NCI-H1105 (cell line): ENCODE measurements around the gene PCSK5.
A peak's percentile ranks its signal among the peaks of the same experiment; 100 is the strongest.

ENCODE experiments used
- DNase-seq: peaks from one replicate; lab custom pipeline; 2025; lab: John Stamatoyannopoulos, UW

The PCSK5 gene

GRCh38 chr9:75921391-75922127 is 31.1 kb downstream of the PCSK5 start:
- no peak for DNase-seq

DNA sequence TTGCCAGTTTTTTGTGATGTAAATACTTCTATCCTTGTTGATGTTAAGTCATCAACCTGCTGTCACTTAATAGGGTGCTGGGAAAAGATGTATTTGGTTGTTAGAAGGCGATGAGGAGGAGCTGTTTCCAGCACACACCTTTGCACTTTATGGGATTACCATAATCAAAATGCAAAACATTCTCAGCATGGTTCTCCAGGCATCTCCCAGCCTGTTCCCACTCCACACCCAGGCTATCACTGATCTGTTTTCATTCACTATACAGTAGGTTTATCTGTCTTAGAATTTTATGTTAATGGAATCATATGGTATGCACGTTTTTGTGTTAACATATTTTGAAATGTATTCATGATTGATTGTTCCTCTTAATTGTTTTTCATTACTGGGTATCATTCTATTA is 35.9 kb downstream of the PCSK5 start:
- no peak for DNase-seq

DNA sequence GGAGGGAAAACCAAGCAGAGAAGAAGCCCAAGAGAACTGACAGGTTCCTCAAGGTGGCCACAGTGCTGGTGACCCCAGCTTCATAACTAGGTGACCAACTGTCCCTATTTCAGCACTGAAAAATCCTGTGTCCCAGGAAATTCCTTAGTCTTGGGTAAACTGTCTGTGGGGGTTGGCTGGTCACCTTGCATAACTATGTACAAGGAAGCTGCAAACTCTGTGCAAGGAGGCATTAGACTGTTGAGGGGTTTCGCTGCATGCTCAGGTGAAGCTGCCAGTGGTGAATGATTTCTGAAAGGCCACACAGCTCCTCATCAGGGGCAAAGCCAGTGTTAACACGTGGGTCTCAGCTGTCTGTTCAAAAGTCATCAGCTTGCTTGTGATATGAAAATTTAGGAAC is 36.9 kb downstream of the PCSK5 start:
- DNase-seq: no peak

DNA sequence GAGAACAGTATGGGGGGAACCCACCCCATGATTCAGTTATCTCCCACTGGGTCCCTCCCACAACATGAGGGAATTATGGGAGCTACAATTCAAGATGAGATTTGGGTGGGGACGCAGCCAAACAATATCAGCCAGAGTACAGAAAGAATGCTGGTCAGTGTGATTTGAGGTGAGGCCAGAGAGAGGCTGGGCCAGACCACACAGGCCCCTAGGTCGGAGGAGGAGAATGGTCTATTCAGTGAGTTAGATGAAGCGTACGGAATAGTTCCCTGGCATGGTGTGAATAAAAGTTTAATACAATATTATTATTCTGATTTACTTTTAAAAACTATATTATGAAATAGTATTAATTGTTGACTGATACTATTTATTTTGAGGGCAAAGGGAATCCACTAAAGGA is 39.7 kb downstream of the PCSK5 start:
- DNase-seq: no peak

DNA sequence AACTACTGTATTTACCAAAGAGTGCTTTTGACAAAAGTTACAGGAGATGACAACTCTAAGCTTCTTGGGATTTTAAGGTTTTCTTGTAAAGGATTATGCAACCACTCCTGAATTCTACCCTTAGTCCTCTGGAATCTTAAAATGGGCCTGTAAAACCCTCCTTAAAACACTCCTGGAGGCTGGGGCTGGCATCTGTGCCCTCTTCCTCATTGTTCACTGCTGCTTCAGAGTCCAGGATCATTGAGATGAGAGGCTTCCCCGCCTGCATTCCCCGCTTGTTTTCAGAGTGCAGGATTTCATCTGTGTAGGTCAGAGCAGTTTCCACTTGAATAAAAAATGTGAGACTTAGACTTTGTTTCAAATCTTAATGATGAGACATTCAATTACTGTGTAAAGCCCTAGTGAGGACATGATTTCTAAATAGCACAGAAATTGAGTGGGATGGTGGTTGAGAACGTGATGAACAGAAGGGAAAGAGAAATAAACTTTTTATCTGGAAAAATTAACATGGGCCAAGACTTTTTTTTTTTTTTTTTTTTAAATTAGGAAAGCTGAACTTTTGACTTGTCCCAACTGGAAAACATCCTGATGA is 40.4 kb downstream of the PCSK5 start:
- DNase-seq: no peak

GRCh38 chr9:75933982-75934381 is 43.5 kb downstream of the PCSK5 start:
- DNase-seq: no peak

DNA sequence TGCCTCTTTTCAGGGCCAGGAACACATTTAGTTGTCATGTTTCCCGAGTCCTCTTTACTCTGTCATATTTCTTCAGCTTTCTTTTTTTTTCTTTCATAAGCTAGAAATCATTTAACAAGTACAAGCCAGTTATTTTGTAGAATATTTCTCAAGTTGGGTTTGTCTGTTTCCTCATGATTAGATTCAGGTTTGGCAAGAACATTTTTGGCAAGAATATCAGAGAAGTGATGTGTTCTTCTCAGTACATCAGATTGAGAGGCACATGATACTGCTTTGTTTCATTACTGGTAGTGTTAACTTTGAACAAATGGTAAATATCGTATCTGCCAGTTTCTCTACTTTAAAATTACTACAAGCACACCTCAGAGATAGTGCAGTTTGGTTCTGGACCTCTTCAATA is 45.1 kb downstream of the PCSK5 start:
- no peak for DNase-seq

- no peak for DNase-seq
These were observed 47.2 kb downstream of the PCSK5 start for GRCh38 chr9:75937521-75938258.

GRCh38 chr9:75938946-75939345 is 48.5 kb downstream of the PCSK5 start:
- no peak for DNase-seq

GRCh38 chr9:75939536-75940111 is 49.2 kb downstream of the PCSK5 start:
- no peak for DNase-seq

GRCh38 chr9:75941066-75941465 is 50.6 kb downstream of the PCSK5 start:
- DNase-seq: no peak

DNA sequence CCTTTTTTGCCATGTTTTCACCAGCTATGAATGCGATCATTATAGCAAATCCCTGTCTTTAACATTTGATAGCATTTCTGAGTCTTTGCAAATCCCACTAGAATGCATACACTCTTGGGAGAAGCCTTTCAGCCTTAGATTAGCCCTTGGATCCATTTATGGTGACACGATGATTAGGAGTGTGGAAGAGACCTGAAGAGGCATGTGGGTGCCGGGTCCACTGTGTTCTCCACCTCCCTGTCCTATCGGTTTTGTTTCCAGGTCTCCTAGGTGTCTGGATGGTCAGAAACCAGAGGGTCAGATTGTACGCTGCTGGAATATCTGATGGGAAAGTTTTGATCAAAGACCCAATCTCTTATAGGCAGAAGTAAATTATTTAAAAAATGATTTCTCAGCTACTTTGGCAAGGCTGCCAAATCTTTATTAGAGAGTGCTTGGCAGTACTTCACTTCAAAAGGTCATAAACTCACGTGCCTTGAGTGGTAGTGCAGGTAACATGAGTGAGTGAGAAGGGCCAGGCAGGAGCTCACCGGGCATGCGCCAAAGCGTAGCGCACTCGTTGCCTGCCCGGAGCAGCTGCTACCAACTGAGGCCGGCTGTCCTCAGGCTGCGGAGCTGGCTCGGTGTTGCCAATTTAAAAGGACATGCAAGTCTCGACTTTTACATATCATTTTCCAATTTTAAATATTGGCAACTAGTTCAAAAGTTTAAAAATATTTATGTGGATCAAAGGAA is 51.3 kb downstream of the PCSK5 start:
- no peak for DNase-seq

GRCh38 chr9:75946766-75947165 is 56.3 kb downstream of the PCSK5 start:
- DNase-seq: no peak

DNA sequence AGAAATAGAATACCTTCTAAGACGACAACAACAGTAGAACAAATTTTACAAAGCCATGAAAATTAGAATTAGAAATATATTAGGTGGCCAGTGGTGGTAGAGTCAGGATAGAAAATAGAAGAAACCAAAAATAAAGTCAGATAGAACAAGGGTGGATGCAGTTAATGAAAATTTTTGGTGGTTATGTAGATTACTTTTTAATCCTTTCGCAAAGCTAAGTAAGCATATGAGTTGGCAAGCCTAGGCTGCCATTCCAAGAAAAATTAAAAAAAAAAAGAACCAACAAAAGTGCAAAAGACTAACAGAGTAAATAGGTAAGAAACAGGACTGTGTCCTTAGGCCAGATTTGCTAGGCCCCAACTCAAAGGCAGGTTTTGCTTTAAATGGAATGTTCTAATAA is 56.8 kb downstream of the PCSK5 start:
- no peak for DNase-seq

GRCh38 chr9:75950998-75951397 is 60.5 kb downstream of the PCSK5 start:
- no peak for DNase-seq

DNA sequence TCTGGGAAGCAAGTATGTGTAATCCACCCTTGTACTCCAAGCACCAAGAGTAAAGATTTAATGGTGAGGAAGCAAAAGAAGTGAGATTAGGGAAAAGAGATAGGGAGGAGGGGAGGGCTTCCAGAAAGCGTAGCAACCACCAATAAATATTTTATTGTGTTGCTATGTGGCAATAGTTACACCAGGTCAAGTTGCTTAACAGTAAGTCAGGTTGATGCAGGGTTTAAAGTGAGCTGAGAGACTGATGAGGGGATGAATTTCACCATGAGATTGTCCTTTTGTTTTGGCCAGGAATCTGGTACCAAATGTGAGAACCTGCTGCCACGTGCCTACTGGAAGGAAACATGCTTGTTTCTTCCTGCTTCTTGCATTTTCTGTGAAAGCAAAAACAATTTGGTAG is 62.7 kb downstream of the PCSK5 start:
- no peak for DNase-seq

GRCh38 chr9:75956161-75956560 is 65.7 kb downstream of the PCSK5 start:
- no peak for DNase-seq

GRCh38 chr9:75957116-75957515 is 66.6 kb downstream of the PCSK5 start:
- DNase-seq: no peak

DNA sequence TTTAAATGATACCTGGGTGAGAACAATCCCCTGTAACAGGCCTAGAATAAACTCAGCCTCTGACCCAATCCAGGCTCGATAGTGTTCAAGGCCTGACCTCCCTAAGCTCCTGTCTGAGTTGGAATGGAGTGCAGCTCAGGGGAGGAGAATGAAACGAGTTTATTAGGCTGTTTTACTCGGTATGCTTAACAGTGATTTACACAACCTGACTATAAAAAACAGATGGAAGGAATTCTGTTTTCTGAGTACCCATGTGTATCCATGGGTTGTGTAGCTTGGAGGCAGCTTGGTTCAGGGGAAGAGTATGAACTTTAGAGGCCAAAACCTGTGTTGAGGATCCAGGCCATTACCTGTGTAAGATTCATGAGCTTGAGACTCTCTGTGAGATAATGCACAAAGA is 67.8 kb downstream of the PCSK5 start:
- DNase-seq: no peak

- peak; percentile 39 for DNase-seq
These were observed 70.1 kb downstream of the PCSK5 start for GRCh38 chr9:75960551-75960950.

GRCh38 chr9:75962013-75962661 is 71.7 kb downstream of the PCSK5 start:
- DNase-seq: peak; percentile 64

DNA sequence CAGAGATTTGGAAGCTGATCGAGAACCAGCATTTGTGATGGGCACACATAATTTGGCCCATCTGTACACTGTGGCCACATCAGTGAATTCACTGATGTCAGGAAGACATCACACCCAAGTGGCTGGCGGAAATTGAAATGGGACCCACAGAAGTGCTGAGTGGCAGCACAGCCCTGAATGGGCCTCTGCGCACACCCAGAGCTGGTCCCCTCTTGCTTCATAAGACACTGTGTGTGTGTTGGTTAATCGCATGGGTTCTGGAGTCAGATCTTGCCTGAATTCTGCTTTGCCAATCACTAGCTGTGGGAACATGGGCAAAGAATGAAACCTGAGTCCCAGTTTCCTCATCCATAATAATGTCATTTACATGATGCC is 72.2 kb downstream of the PCSK5 start:
- no peak for DNase-seq
